Measurements from ENCODE around the gene RUNX1. TPM values are rescaled to one million over a fixed set of nuclear protein-coding genes. Genes with fewer than 3 reads are reported as not detected.
"Not testable (repeated sequence)": the region's sequence is repeated elsewhere in the genome, so short reads cannot be mapped to it uniquely, and the experiment has no call there.

The RUNX1 gene
- total and polyA plus RNA-seq, 4 experiments from 2014 or later, result 6.0 to 96.3 (median 56.4) TPM

DNA sequence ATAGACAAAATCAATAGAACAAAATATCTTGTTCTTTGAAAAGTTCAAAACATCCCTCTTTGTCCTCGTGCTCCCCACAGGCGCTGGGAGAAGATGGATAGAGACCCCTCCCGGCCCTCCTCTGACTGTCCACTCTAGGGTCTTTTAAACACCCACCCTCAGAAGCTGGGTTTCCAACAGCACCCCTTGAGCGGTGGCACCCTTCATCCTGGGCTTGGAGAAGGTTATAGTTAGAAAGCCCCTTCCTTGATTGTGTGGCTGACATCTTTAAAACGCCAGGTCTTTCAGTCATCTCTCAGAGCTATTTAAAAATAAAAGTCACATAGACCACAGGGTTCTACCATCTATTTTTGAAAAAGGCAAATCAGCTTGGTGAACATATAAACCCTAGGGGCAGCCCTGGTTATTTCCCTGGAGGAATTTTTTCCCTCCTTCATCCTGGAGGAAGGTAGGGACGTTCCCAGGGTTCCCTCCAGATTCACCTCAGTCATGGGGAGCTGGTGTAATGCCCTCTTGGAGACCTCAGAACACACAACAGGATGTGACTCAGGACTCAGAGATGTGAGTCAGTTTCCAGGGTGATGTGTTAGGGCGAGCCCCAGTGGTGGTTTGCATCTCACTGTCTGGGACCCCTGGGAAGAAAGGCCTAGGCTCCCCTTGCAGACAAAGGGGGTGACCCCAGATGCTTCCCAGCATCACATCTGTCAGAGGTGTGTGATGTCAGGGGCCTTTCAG lies 241.8 kb downstream of the RUNX1 start:
- peaks cover 7 to 66% of the 10 kb centered on the region in 2 donors for H3K36me3 Mint-ChIP-seq
- ChIA-PET POLR2A (ENCODE audit: partially characterized antibody) (interaction anchor here (0.7 to 1.8 kb wide), 6 partner anchors 55 to 420 kb away, joined by 3 to 10 read pairs (median 4); no protein-coding TSS in a partner anchor), CTCF (ENCODE audit: partially characterized antibody) (interaction anchor here (1.0 to 1.1 kb wide), 4 partner anchors 62 to 593 kb away, joined by 4 to 6 read pairs (median 5); no protein-coding TSS in a partner anchor)
- peaks cover 56% of the 10 kb centered on the region for H3K4me1 ChIP-seq (ENCODE audit: insufficient read depth, low read length)
- H3K27ac Mint-ChIP-seq, result peak overlapping the region; percentile 75 to 99 (median 91)
- peaks cover 9% of the 10 kb centered on the region for H3K36me3 ChIP-seq (ENCODE audit: insufficient read depth, low read length)
- H3K9me3 ChIP-seq (ENCODE audit: control insufficient read depth in 1 of 2, low read length in 2 of 2), result no peaks in the 10 kb centered on the region
- H3K9me3 Mint-ChIP-seq, result peaks cover 0 to 3% (median 0%) of the 10 kb centered on the region in 8 donors
- intact Hi-C loops (cut with micrococcal nuclease), result loop anchor here (5.0 kb wide), 1 partner anchor 240 kb away; the partner anchor contains the start of gene RUNX1
- H3K27me3 ChIP-seq (ENCODE audit: insufficient read depth, low read length), result no peaks in the 10 kb centered on the region
- H3K4me3 Mint-ChIP-seq, result peak overlapping the region in 4 of 8 donors; percentile 26 to 79 (median 69)
- peak overlapping the region; percentile 59 for H3K27ac ChIP-seq (ENCODE audit: low read depth, low read length)
- H3K27me3 Mint-ChIP-seq, result no peaks in the 10 kb centered on the region
- no peak overlapping the region for H3K4me3 ChIP-seq (ENCODE audit: low read length in 2 of 2)
- peaks cover 61 to 89% (median 73%) of the 10 kb centered on the region in 4 donors for H3K4me1 Mint-ChIP-seq
- peak; percentile 20 to 90 (median 24) for DNase-seq

DNA sequence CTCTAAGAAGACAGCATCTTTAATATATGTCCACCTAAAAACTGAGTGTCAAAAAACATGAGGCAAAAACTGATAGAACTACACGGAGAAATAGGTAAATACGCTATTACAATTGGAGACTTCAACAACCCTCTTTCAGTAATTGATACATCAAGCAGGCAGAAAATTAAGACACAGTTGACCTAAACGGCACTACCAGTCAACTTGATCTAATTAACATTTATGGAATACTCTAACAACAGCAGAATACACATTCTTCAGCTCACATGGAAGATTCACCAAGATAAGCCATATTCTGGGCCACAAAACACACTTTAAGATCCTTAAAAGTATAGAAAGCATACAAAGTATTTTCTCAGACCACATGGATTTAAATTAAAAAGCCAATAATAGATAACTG lies 242.7 kb downstream of the RUNX1 start:
- no peaks in the 10 kb centered on the region for H3K9me3 ChIP-seq (ENCODE audit: control insufficient read depth in 1 of 2, low read length in 2 of 2)
- peak overlapping the region in 1 of 8 donors; percentile 54 for H3K4me3 Mint-ChIP-seq
- POLR2A ChIA-PET (ENCODE audit: partially characterized antibody), result interaction anchor here (1.7 kb wide), 1 partner anchor 11 kb away, joined by 4 read pairs; no protein-coding TSS in a partner anchor
- CTCF ChIA-PET (ENCODE audit: partially characterized antibody), result no interaction called here
- peaks cover 54 to 80% (median 64%) of the 10 kb centered on the region in 4 donors for H3K4me1 Mint-ChIP-seq
- H3K36me3 Mint-ChIP-seq, result peaks cover 7 to 66% of the 10 kb centered on the region in 2 donors
- no peaks in the 10 kb centered on the region for H3K27me3 ChIP-seq (ENCODE audit: insufficient read depth, low read length)
- intact Hi-C loops (cut with micrococcal nuclease), result loop anchor here (5.0 kb wide), 1 partner anchor 241 kb away; the partner anchor contains the start of gene RUNX1
- H3K4me3 ChIP-seq (ENCODE audit: low read length in 2 of 2), result no peak overlapping the region
- H3K27me3 Mint-ChIP-seq, result no peaks in the 10 kb centered on the region
- peak overlapping the region; percentile 9 for H3K27ac ChIP-seq (ENCODE audit: low read depth, low read length)
- peaks cover 16% of the 10 kb centered on the region for H3K36me3 ChIP-seq (ENCODE audit: insufficient read depth, low read length)
- peaks cover 0 to 3% (median 0%) of the 10 kb centered on the region in 8 donors for H3K9me3 Mint-ChIP-seq
- DNase-seq, result no peak
- peak overlapping the region in 6 of 7 donors; percentile 31 to 99 (median 84) for H3K27ac Mint-ChIP-seq
- H3K4me1 ChIP-seq (ENCODE audit: insufficient read depth, low read length), result peaks cover 47% of the 10 kb centered on the region

DNA sequence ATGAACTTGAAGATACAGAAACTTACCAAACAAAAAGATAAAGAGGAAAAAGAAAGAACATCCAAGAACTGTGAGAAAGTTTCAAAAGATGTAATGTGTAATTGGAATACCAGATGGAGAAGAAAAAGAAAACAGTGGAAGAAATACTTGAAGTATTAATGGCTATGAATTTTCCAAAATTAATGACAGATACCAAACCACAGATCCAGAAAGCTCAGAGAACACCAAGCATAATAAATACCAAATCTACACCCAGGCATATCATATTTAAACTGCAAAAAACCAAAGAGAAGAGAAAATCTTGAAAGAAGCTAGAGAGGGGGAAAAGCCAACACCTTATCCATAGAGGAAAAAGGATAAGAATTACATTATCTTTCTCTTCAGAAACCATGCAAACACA lies 243.9 kb downstream of the RUNX1 start:
- Mint-ChIP-seq H3K27ac (peak overlapping the region; percentile 13 to 85 (median 48)), H3K9me3 (peaks cover 0 to 3% (median 0%) of the 10 kb centered on the region in 8 donors), H3K4me3 (peak overlapping the region in 1 of 8 donors; percentile 33), H3K36me3 (peaks cover 9 to 66% of the 10 kb centered on the region in 2 donors), H3K4me1 (peaks cover 42 to 68% (median 52%) of the 10 kb centered on the region in 4 donors), H3K27me3 (no peaks in the 10 kb centered on the region)
- peaks cover 22% of the 10 kb centered on the region for H3K36me3 ChIP-seq (ENCODE audit: insufficient read depth, low read length)
- H3K4me1 ChIP-seq (ENCODE audit: insufficient read depth, low read length), result peaks cover 34% of the 10 kb centered on the region
- intact Hi-C loops (cut with micrococcal nuclease), result loop anchor here (5.0 kb wide), 1 partner anchor 242 kb away; the partner anchor contains the start of gene RUNX1
- no peak for DNase-seq
- ChIA-PET POLR2A (ENCODE audit: partially characterized antibody) (interaction anchor here (1.7 kb wide), 1 partner anchor 12 kb away, joined by 4 read pairs; no protein-coding TSS in a partner anchor), CTCF (ENCODE audit: partially characterized antibody) (no interaction called here)
- H3K27ac ChIP-seq (ENCODE audit: low read depth, low read length), result no peak overlapping the region
- H3K9me3 ChIP-seq (ENCODE audit: control insufficient read depth in 1 of 2, low read length in 2 of 2), result no peaks in the 10 kb centered on the region
- H3K27me3 ChIP-seq (ENCODE audit: insufficient read depth, low read length), result no peaks in the 10 kb centered on the region
- H3K4me3 ChIP-seq (ENCODE audit: low read length in 2 of 2), result no peak overlapping the region

DNA sequence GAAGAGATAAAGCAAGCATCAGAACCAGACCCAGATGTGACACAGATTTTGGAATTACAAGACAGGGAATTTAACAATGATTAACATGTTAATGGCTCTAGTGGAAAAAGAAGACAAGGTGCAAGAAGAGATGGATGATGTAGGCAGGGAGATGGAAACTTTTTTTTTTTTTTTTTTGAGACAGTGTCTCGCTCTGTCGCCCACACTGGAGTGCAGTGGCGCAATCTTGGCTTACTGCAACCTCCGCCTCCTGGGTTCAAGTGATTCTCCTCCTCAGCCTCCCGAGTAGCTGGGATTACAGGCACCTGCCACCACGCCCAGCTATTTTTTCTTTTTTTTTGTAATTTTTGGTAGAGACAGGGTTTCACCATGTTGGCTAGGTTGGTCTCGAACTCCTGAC lies 244.5 kb downstream of the RUNX1 start:
- intact Hi-C loops (cut with micrococcal nuclease); CTCF ChIA-PET (ENCODE audit: partially characterized antibody); H3K4me3 ChIP-seq (ENCODE audit: low read length in 2 of 2); H3K9me3 ChIP-seq (ENCODE audit: control insufficient read depth in 1 of 2, low read length in 2 of 2); H3K4me3 Mint-ChIP-seq; H3K9me3 Mint-ChIP-seq; H3K27me3 ChIP-seq (ENCODE audit: insufficient read depth, low read length); DNase-seq; H3K27me3 Mint-ChIP-seq; POLR2A ChIA-PET (ENCODE audit: partially characterized antibody); H3K27ac ChIP-seq (ENCODE audit: low read depth, low read length): not testable (repeated sequence)
- Histone ChIP-seq H3K36me3 (ENCODE audit: insufficient read depth, low read length) (peaks cover 25% of the 10 kb centered on the region), H3K4me1 (ENCODE audit: insufficient read depth, low read length) (peaks cover 28% of the 10 kb centered on the region)
- Mint-ChIP-seq H3K27ac (peak overlapping the region; percentile 24 to 87 (median 75)), H3K4me1 (peaks cover 38 to 62% (median 46%) of the 10 kb centered on the region in 4 donors), H3K36me3 (peaks cover 13 to 67% of the 10 kb centered on the region in 2 donors)

DNA sequence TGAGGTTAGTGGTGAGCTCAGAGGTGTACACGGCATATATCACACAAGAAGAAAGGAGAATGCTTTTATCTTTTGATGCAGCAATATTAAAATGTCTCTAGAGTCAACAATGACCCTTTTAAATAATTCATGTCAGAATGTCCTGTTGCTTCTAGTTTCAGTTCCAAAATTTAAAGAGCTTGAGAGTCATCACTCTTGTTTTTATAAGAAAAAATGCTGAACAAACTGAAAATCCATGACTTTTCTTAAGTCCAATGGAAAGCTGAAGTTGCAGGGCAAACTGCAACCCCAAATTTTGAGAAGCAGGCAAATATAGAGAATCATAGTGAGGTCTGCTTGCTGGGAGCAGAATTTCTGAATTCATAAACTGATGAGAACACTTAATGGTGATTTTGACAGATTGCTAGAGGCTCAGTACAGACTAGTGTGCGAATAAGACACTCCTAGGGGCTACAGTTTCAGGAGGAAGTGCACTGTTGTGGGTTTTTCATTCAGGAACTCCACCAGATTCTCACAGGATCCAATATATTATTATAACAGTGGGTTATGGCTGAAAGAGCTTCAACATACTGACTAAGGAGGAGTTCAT lies 245.2 kb downstream of the RUNX1 start:
- Mint-ChIP-seq H3K9me3 (no peaks in the 10 kb centered on the region), H3K27ac (peak overlapping the region in 5 of 7 donors; percentile 24 to 85 (median 58)), H3K4me3 (no peak overlapping the region), H3K27me3 (no peaks in the 10 kb centered on the region), H3K4me1 (peaks cover 32 to 55% (median 39%) of the 10 kb centered on the region in 4 donors), H3K36me3 (peaks cover 21 to 68% of the 10 kb centered on the region in 2 donors)
- ChIA-PET CTCF (ENCODE audit: partially characterized antibody) (interaction anchor here (1.0 to 1.2 kb wide), 2 partner anchors 86 to 596 kb away, joined by 3 to 4 read pairs; no protein-coding TSS in a partner anchor), POLR2A (ENCODE audit: partially characterized antibody) (no interaction called here)
- intact Hi-C loops (cut with micrococcal nuclease), result no loop called here
- Histone ChIP-seq H3K36me3 (ENCODE audit: insufficient read depth, low read length) (peaks cover 33% of the 10 kb centered on the region), H3K27ac (ENCODE audit: low read depth, low read length) (no peak overlapping the region), H3K9me3 (ENCODE audit: control insufficient read depth in 1 of 2, low read length in 2 of 2) (no peaks in the 10 kb centered on the region), H3K27me3 (ENCODE audit: insufficient read depth, low read length) (no peaks in the 10 kb centered on the region), H3K4me3 (ENCODE audit: low read length in 2 of 2) (no peak overlapping the region), H3K4me1 (ENCODE audit: insufficient read depth, low read length) (peaks cover 21% of the 10 kb centered on the region)
- DNase-seq, result no peak

DNA sequence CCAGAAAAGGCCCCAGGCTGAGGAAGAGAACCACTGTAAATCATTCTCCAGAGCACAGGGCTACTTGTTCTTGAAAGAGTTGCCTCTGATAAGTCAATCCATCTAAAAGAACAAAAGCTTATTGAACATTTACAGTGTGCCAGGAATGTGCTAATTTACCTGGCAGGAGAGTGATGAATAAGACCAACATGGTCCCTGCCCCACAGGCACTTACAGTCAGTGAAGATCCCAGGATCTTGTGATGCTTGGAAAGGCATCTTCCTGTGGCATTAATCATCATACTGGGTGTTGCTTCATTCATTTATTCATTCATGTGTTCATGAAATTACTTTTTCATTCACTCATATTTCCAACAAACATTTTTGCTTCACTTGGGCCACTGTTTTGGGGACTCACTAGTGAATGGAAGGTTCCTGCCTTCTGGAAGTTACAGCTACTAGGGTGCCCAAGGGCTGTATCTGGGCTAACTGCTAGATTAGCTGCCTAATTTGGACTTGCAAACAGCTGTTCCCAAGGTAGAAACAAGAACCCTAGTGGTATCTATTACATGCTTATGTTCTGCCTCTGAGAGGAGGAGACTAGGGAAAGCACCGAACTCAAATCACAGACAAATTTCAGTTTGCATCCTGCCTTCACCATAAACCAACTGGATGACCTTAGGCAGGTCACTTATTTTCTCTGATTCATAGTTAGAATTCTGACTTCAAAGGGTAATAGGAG lies 246.8 kb downstream of the RUNX1 start:
- Histone ChIP-seq H3K27me3 (ENCODE audit: insufficient read depth, low read length) (no peaks in the 10 kb centered on the region), H3K9me3 (ENCODE audit: control insufficient read depth in 1 of 2, low read length in 2 of 2) (no peaks in the 10 kb centered on the region), H3K36me3 (ENCODE audit: insufficient read depth, low read length) (peaks cover 46% of the 10 kb centered on the region), H3K4me3 (ENCODE audit: low read length in 2 of 2) (no peak overlapping the region), H3K4me1 (ENCODE audit: insufficient read depth, low read length) (peaks cover 6% of the 10 kb centered on the region), H3K27ac (ENCODE audit: low read depth, low read length) (no peak overlapping the region)
- no peak for DNase-seq
- ChIA-PET POLR2A (ENCODE audit: partially characterized antibody) (no interaction called here), CTCF (ENCODE audit: partially characterized antibody) (interaction anchor here (1.0 to 1.5 kb wide), 2 partner anchors 599 to 1227 kb away, joined by 3 to 4 read pairs; no protein-coding TSS in a partner anchor)
- Mint-ChIP-seq H3K4me1 (peaks cover 19 to 40% (median 26%) of the 10 kb centered on the region in 4 donors), H3K27me3 (no peaks in the 10 kb centered on the region), H3K9me3 (no peaks in the 10 kb centered on the region), H3K27ac (peak overlapping the region; percentile 29 to 70 (median 60)), H3K36me3 (peaks cover 30 to 68% of the 10 kb centered on the region in 2 donors), H3K4me3 (no peak overlapping the region)
- intact Hi-C loops (cut with micrococcal nuclease), result no loop called here
